Hepatocyte (in vitro differentiated cells): ENCODE measurements around the gene TSPAN8.

Experiments
- CTCF ChIP-seq: fragments of 200-600 bp; sonication (generic); IDR thresholded peaks from 2 replicates; pipeline ENCODE4 v1.5.1; 2016; ENCODE audit warnings: antibody characterized with exemption, mild to moderate bottlenecking; ENCODE audit not compliant: poor library complexity
- EZH2 ChIP-seq: fragments of 200-600 bp; sonication (generic); IDR thresholded peaks from 2 replicates; pipeline ENCODE4 v1.6.1; 2016; ENCODE audit warnings: antibody characterized with exemption, mild to moderate bottlenecking, borderline replicate concordance

- TF ChIP-seq EZH2 (no peak), CTCF (no peak)
These were observed 2.6 kb downstream of the TSPAN8 start for GRCh38 chr12:71155225-71155624.
